HCT116 (cell line): ENCODE measurements around the gene DDR1.

Experiments used
- ATF3 ChIP-seq: IDR thresholded peaks from 2 replicates; pipeline ENCODE4 v1.6.1; 2012
- CEBPB ChIP-seq: IDR thresholded peaks from 2 replicates; pipeline ENCODE4 v1.6.1; 2012; ENCODE audit warnings: low read depth
- CTCF ChIP-seq, 3 experiments: fragments of 200-600 bp in 1 of 3; sonication (generic) in 1 of 3; IDR thresholded peaks in 2 of 3; conservative IDR thresholded peaks in 1 of 3; 2 replicates each; pipeline ENCODE4 v1.5.1; 2012 to 2017; ENCODE audit warnings: low read depth in 2 of 3, low read length in 2 of 3, antibody characterized with exemption in 1 of 3, borderline replicate concordance in 1 of 3, control low read depth in 1 of 3, mild to moderate bottlenecking in 1 of 3, mixed read lengths in 1 of 3, mixed run types in 1 of 3, moderate library complexity in 1 of 3; ENCODE audit not compliant: insufficient read depth in 1 of 3
- ELF1 ChIP-seq: IDR thresholded peaks from 2 replicates; pipeline ENCODE4 v1.6.1; 2012; ENCODE audit warnings: low read depth, borderline replicate concordance
- EZH2phosphoT487 ChIP-seq: fragments of 200-600 bp; IDR thresholded peaks from 2 replicates; pipeline ENCODE4 v1.6.1; 2018; ENCODE audit warnings: antibody characterized with exemption, borderline replicate concordance
- POLR2A ChIP-seq: IDR thresholded peaks from 2 replicates; pipeline ENCODE4 v1.7.0; 2011; ENCODE audit warnings: borderline replicate concordance; ENCODE audit not compliant: insufficient read depth, insufficient read length; ENCODE audit errors: extremely low read depth
- POLR2AphosphoS5 ChIP-seq: IDR thresholded peaks from 2 replicates; pipeline ENCODE4 v1.6.1; 2011; ENCODE audit warnings: mild to moderate bottlenecking, low read depth, low read length, moderate library complexity
- RAD21 ChIP-seq: IDR thresholded peaks from 2 replicates; pipeline ENCODE4 v1.6.1; 2012; ENCODE audit warnings: low read depth, mild to moderate bottlenecking
- REST ChIP-seq: IDR thresholded peaks from 2 replicates; pipeline ENCODE4 v1.6.1; 2012; ENCODE audit warnings: low read depth
- SP1 ChIP-seq: IDR thresholded peaks from 2 replicates; pipeline ENCODE4 v1.6.1; 2012; ENCODE audit warnings: low read depth
- ZBTB33 ChIP-seq: IDR thresholded peaks from 2 replicates; pipeline ENCODE4 v1.6.1; 2011; ENCODE audit warnings: mild to moderate bottlenecking, low read length, moderate library complexity; ENCODE audit not compliant: insufficient replicate concordance; ENCODE audit errors: extremely low read depth
- ZFX ChIP-seq: fragments of 450-650 bp; IDR thresholded peaks from 2 replicates; pipeline ENCODE4 v1.6.1; 2017

GRCh38 chr6:30917487-30917886 lies 33.2 kb downstream of the DDR1 start:
- TF ChIP-seq ZBTB33 (no peak), ELF1 (no peak), EZH2phosphoT487 (no peak), SP1 (no peak), POLR2AphosphoS5 (no peak), REST (no peak), POLR2A (no peak), ATF3 (no peak), CTCF (IDR thresholded peaks at IDR 0.05 in 2 of 3, conservative IDR thresholded peaks at IDR 0.05 in 1 of 3; ENCODE audit: borderline replicate concordance in 1 of 3, insufficient read depth in 1 of 3, low read depth in 2 of 3, low read length in 2 of 3) (no peak), ZFX (no peak), RAD21 (no peak), CEBPB (no peak)
